GM10847 (cell line): Measurements from ENCODE around the gene DYNLL1.
A peak's percentile ranks its signal among the peaks of the same experiment; 100 is the strongest.

Source experiments
- POLR2A ChIP-seq: IDR thresholded peaks from 2 replicates; pipeline ENCODE4 v1.6.1; 2011; ENCODE audit not compliant: insufficient read length; ENCODE audit errors: extremely low read depth

The DYNLL1 gene

GRCh38 chr12:120532701-120533238 lies 36.9 kb downstream of the DYNLL1 start:
- no peak for TF ChIP-seq POLR2A

GRCh38 chr12:120534203-120534702 lies 38.3 kb downstream of the DYNLL1 start, which contains the start of gene RNF10:
Gene RNF10 (plus strand): TSS chr12:120534356. CDS start chr12:120534812, 456 bp downstream.
- TF ChIP-seq POLR2A = peak; percentile 95

GRCh38 chr12:120534703-120535655 lies 39.1 kb downstream of the DYNLL1 start:
- no peak for TF ChIP-seq POLR2A

- TF ChIP-seq POLR2A = no peak
These were observed 40.3 kb downstream of the DYNLL1 start for GRCh38 chr12:120536064-120536791.

GRCh38 chr12:120537856-120538220 lies 41.9 kb downstream of the DYNLL1 start:
- TF ChIP-seq POLR2A = no peak

GRCh38 chr12:120538281-120539156 lies 42.6 kb downstream of the DYNLL1 start:
- TF ChIP-seq POLR2A = no peak

- no peak for TF ChIP-seq POLR2A
These were observed 43.4 kb downstream of the DYNLL1 start for GRCh38 chr12:120539303-120539702.

- TF ChIP-seq POLR2A = no peak
These were observed 44.5 kb downstream of the DYNLL1 start for GRCh38 chr12:120540445-120540844.

- TF ChIP-seq POLR2A = no peak
These were observed 46.3 kb downstream of the DYNLL1 start for GRCh38 chr12:120542166-120542565.

GRCh38 chr12:120544691-120545090 lies 48.8 kb downstream of the DYNLL1 start:
- no peak for TF ChIP-seq POLR2A

GRCh38 chr12:120546050-120546386 lies 50.1 kb downstream of the DYNLL1 start:
- TF ChIP-seq POLR2A = no peak
